Right kidney (tissue), 9 donors: ENCODE data around the gene APCDD1.

Experiments
- DNase-seq: peaks from one replicate; pipeline ENCODE4 v3.0.0-alpha.2; 2016
- long read RNA-seq, 8 donors: transcript quantifications; one replicate each; lab custom pipeline, GENCODE V29; 2026

Gene APCDD1
- long read RNA-seq, donor 1, transcript APCDD1-201 (5 exons, 3,809 nt): major isoform, 34 of 90 reads
- long read RNA-seq, donor 1, partial matches to known transcripts: 56 of 90 reads
- long read RNA-seq, donor 1, other reads (novel, unspliced or antisense): 0 of 90 reads
- long read RNA-seq, donor 2, transcript APCDD1-201 (5 exons, 3,809 nt): major isoform, 11 of 20 reads
- long read RNA-seq, donor 2, partial matches to known transcripts: 8 of 20 reads
- long read RNA-seq, donor 2, other reads (novel, unspliced or antisense): 0 of 20 reads
- long read RNA-seq, donor 3, transcript APCDD1-201 (5 exons, 3,809 nt): major isoform, 12 of 46 reads
- long read RNA-seq, donor 3, partial matches to known transcripts: 34 of 46 reads
- long read RNA-seq, donor 3, other reads (novel, unspliced or antisense): 0 of 46 reads
- long read RNA-seq, donor 4, transcript APCDD1-201 (5 exons, 3,809 nt): major isoform, 9 of 43 reads
- long read RNA-seq, donor 4, partial matches to known transcripts: 33 of 43 reads
- long read RNA-seq, donor 4, other reads (novel, unspliced or antisense): 0 of 43 reads
- long read RNA-seq, donor 5, transcript APCDD1-201 (5 exons, 3,809 nt): major isoform, 17 of 17 reads
- long read RNA-seq, donor 5, partial matches to known transcripts: 0 of 17 reads
- long read RNA-seq, donor 5, other reads (novel, unspliced or antisense): 0 of 17 reads
- long read RNA-seq, donor 6, transcript APCDD1-201 (5 exons, 3,809 nt): major isoform, 16 of 74 reads
- long read RNA-seq, donor 6, partial matches to known transcripts: 58 of 74 reads
- long read RNA-seq, donor 6, other reads (novel, unspliced or antisense): 0 of 74 reads
- long read RNA-seq, donor 7: 0 reads
- long read RNA-seq, donor 8, transcript APCDD1-201 (5 exons, 3,809 nt): major isoform, 15 of 32 reads
- long read RNA-seq, donor 8, partial matches to known transcripts: 17 of 32 reads
- long read RNA-seq, donor 8, other reads (novel, unspliced or antisense): 0 of 32 reads

- peak; percentile 83 for DNase-seq
These were observed at the start of gene APCDD1 for GRCh38 chr18:10453806-10454680. APCDD1 (plus strand) TSS chr18:10454635; CDS start chr18:10454982, 347 bp downstream.

GRCh38 chr18:10405014-10405493, 49.4 kb upstream of the APCDD1 start:
- DNase-seq: no peak

GRCh38 chr18:10405816-10406663, 48.4 kb upstream of the APCDD1 start:
- DNase-seq: peak; percentile 59

- no peak for DNase-seq
These were observed 46.3 kb upstream of the APCDD1 start for GRCh38 chr18:10408131-10408530.

- no peak for DNase-seq
These were observed 45.4 kb upstream of the APCDD1 start for GRCh38 chr18:10409041-10409440.

- no peak for DNase-seq
These were observed 43.7 kb upstream of the APCDD1 start for GRCh38 chr18:10410472-10411308.

GRCh38 chr18:10412933-10413332, 41.5 kb upstream of the APCDD1 start:
- DNase-seq: no peak

GRCh38 chr18:10413722-10414121, 40.7 kb upstream of the APCDD1 start:
- DNase-seq: no peak

GRCh38 chr18:10414293-10414842, 40.1 kb upstream of the APCDD1 start:
- no peak for DNase-seq

GRCh38 chr18:10416065-10416464, 38.4 kb upstream of the APCDD1 start:
- DNase-seq: no peak

- no peak for DNase-seq
These were observed 37.2 kb upstream of the APCDD1 start for GRCh38 chr18:10417191-10417590.

- DNase-seq: no peak
These were observed 36.8 kb upstream of the APCDD1 start for GRCh38 chr18:10417664-10418063.

- no peak for DNase-seq
These were observed 35.6 kb upstream of the APCDD1 start for GRCh38 chr18:10418836-10419235.

- no peak for DNase-seq
These were observed 34.9 kb upstream of the APCDD1 start for GRCh38 chr18:10419420-10420103.

- DNase-seq: no peak
These were observed 33.7 kb upstream of the APCDD1 start for GRCh38 chr18:10420561-10421352.

GRCh38 chr18:10421859-10422258, 32.6 kb upstream of the APCDD1 start:
- no peak for DNase-seq

- DNase-seq: no peak
These were observed 31.7 kb upstream of the APCDD1 start for GRCh38 chr18:10422731-10423130.
